ENCODE measurements around the gene RAPGEF2. TPM values are rescaled to one million over a fixed set of nuclear protein-coding genes. Genes with fewer than 3 reads are reported as not detected.

RAPGEF2 gene
- total RNA-seq, 1 donor from 2014 or later = 38.9 TPM

DNA sequence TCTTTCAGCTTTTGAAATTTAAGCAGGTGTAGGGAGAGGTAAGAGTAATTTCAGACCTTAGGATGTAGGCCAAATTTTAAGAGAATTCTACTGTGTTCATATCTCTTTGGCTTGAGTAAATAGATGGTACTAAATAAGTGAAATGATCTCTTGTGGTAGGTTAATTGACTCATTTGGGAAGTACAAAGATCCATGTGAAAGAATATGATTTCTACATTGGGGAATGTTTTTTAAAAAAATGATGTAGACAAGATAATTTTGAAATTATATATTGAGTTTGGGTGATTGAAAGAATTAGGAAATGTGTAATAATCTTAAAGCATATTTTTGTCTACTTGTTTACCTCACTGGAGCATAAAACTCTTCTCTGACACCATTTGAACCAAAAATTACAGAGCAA is 35.6 kb downstream of the RAPGEF2 start:
- H3K4me3 ChIP-seq (ENCODE audit: low read depth, low read length) = no peak overlapping the region
- TF ChIP-seq CTCF (conservative IDR thresholded peaks at IDR 0.05; ENCODE audit: low read depth, low read length) = no peak
- DNase-seq (ENCODE audit: low read depth) = no peak

DNA sequence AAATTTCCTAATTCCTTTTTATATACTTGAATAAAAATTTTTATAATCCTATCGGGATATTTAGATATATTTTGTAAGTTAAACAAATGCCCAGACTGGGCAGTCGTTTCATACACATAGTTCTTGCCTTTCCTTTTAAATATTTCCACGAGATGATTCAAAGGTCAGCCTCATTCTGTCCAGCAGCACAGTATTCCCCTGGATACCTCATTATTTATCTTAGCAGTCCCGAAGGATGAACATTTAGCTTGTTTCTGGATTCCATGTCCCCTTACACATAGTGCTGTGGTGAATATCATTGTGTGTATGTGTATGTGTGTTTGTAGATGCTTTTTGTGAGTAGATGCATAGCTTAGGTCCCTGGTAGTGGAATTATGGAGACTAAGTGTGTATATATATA is 38.3 kb downstream of the RAPGEF2 start:
- no peak for TF ChIP-seq CTCF (conservative IDR thresholded peaks at IDR 0.05; ENCODE audit: low read depth, low read length)
- H3K4me3 ChIP-seq (ENCODE audit: low read depth, low read length) = no peak overlapping the region
- DNase-seq (ENCODE audit: low read depth) = no peak

- no peak for TF ChIP-seq CTCF (conservative IDR thresholded peaks at IDR 0.05; ENCODE audit: low read depth, low read length)
- no peak for DNase-seq (ENCODE audit: low read depth)
- H3K4me3 ChIP-seq (ENCODE audit: low read depth, low read length) = no peak overlapping the region
Measured at GRCh38 chr4:159142241-159142640, 39.4 kb downstream of the RAPGEF2 start.

DNA sequence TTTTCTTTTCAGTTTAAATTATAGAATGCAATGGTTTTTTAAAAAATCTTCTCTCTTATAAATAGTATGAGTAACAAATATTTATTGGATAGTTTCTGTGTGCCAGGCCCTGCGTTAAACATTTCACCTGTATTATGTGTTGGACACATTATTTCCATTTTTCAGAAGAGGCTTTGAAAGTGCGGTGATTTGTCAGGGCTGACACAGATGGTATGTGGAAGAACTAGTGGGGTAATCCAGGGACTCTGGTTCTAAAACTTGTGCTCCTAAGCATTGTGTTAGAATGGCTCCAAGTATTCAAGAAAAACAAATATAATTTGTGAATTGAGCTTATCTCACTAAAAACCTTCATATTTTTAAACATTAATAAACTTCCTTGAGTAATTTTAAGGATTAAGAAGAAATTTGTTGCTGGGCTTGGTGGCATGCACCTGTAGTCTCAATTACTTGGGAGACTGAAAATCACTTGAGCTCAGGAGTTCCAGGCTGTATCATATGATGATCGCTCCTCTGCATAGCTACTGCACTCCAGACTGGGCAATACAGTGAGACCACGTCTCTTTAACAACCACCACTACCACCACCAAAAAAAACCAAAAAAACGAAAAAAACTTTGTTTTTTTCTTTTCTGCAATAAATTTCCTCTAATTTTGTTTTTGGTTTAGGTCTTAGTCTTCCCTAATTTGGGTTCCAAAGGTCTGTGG is 40.0 kb downstream of the RAPGEF2 start:
- no peak for TF ChIP-seq CTCF (conservative IDR thresholded peaks at IDR 0.05; ENCODE audit: low read depth, low read length)
- no peak overlapping the region for H3K4me3 ChIP-seq (ENCODE audit: low read depth, low read length)

GRCh38 chr4:159143687-159144086 is 40.8 kb downstream of the RAPGEF2 start:
- DNase-seq (ENCODE audit: low read depth) = no peak

More for the DNA sequence above, 40.0 kb downstream of the RAPGEF2 start:
- no peak for DNase-seq (ENCODE audit: low read depth)

DNA sequence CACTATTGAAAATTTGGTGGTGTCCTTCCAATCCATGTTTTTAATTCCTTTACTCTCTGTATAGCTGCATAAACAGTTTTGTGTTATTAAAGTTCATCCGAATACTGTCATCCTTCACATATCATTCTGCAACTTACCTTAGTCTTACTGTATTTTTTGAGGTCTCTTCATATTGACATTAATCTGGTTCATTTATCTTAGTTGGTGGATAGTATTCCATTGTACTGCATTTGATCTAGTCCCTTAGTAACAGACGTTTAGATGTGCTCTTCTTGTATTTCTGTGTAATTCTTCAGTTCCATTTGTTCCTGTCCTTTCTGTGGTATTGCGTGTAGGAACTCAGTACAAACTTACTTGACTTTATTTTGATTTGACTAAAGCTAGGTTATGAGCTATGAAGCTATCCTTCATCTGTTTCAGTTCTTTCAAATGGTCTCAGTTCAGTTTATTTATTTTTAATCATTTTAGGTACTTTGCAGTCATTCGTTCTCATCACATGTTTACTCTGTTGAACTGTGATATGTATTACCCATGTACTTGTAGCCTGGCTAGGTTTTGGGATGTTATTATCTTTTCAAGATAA is 41.3 kb downstream of the RAPGEF2 start:
- no peak for DNase-seq (ENCODE audit: low read depth)
- H3K4me3 ChIP-seq (ENCODE audit: low read depth, low read length) = no peak overlapping the region
- TF ChIP-seq CTCF (conservative IDR thresholded peaks at IDR 0.05; ENCODE audit: low read depth, low read length) = no peak

More at GRCh38 chr4:159143687-159144086, 40.8 kb downstream of the RAPGEF2 start:
- TF ChIP-seq CTCF (conservative IDR thresholded peaks at IDR 0.05; ENCODE audit: low read depth, low read length) = no peak
- H3K4me3 ChIP-seq (ENCODE audit: low read depth, low read length) = no peak overlapping the region

Data from epithelial cell of proximal tubule (primary cell).